Liver (tissue), 9 donors: ENCODE measurements around the gene HCN2. TPM values are rescaled to one million over a fixed set of nuclear protein-coding genes. Genes with fewer than 3 reads are reported as not detected.

Experiments
- DNase-seq: peaks from one replicate; pipeline ENCODE4 v3.0.0-alpha.2; 2017; ENCODE audit warnings: low spot score
- H3K27ac ChIP-seq, 2 donors: one replicate each; pipeline ENCODE4 v1.7.0; 2013; ENCODE audit warnings: inconsistent platforms in 2 of 2, low read length in 2 of 2, control low read depth in 1 of 2, low read depth in 1 of 2, mild to moderate bottlenecking in 1 of 2
- H3K27me3 ChIP-seq, 4 donors: one replicate each; pipeline versions ENCODE4 v1.6.1 to v1.7.0; 2013; ENCODE audit warnings: low read length in 3 of 4, inconsistent platforms in 1 of 4, mild to moderate bottlenecking in 1 of 4, moderate library complexity in 1 of 4; ENCODE audit not compliant: control insufficient read depth in 4 of 4, insufficient read depth in 4 of 4
- H3K36me3 ChIP-seq, 4 donors: one replicate each; pipeline versions ENCODE4 v1.6.1 to v1.7.0; 2013; ENCODE audit warnings: low read length in 3 of 4, mild to moderate bottlenecking in 3 of 4, low read depth in 1 of 4, moderate library complexity in 1 of 4; ENCODE audit not compliant: control insufficient read depth in 4 of 4, insufficient read depth in 3 of 4
- H3K4me1 ChIP-seq, 4 donors: one replicate each; pipeline versions ENCODE4 v1.6.1 to v1.7.0; 2013; ENCODE audit warnings: low read length in 3 of 4, mild to moderate bottlenecking in 3 of 4, moderate library complexity in 1 of 4; ENCODE audit not compliant: control insufficient read depth in 4 of 4, insufficient read depth in 4 of 4
- H3K4me3 ChIP-seq, 3 donors: one replicate each; pipeline versions ENCODE4 v1.6.1 to v1.7.0; 2013; ENCODE audit warnings: low read length in 3 of 3, control low read depth in 1 of 3, low read depth in 1 of 3, mild to moderate bottlenecking in 1 of 3
- H3K9ac ChIP-seq, 2 donors: one replicate each; pipeline ENCODE4 v1.7.0; 2013; ENCODE audit warnings: low read length in 2 of 2, mild to moderate bottlenecking in 2 of 2, moderate library complexity in 2 of 2, control low read depth in 1 of 2, low read depth in 1 of 2
- H3K9me3 ChIP-seq, 4 donors: one replicate each; pipeline versions ENCODE4 v1.6.1 to v1.7.0; 2013; ENCODE audit warnings: low read length in 3 of 4; ENCODE audit not compliant: control insufficient read depth in 4 of 4
- ATF3 ChIP-seq: IDR thresholded peaks from 2 replicates; pipeline ENCODE4 v1.6.1; 2016; ENCODE audit warnings: antibody characterized with exemption
- CTCF ChIP-seq: fragments of 150-350 bp; IDR thresholded peaks from 2 replicates; pipeline ENCODE4 v1.5.1; 2017; ENCODE audit warnings: improper control_type of control experiment, low read depth, low read length; ENCODE audit not compliant: missing input control
- EGR1 ChIP-seq, 2 donors: IDR thresholded peaks; 2 replicates each; pipeline ENCODE4 v1.6.1; 2016 to 2018; ENCODE audit warnings: antibody characterized with exemption in 2 of 2, low read depth in 2 of 2
- FOXA1 ChIP-seq: IDR thresholded peaks from 2 replicates; pipeline ENCODE4 v1.6.1; 2016; ENCODE audit warnings: antibody characterized with exemption
- FOXA2 ChIP-seq: IDR thresholded peaks from 2 replicates; pipeline ENCODE4 v1.6.1; 2016; ENCODE audit warnings: antibody characterized with exemption
- GABPA ChIP-seq, 2 donors: IDR thresholded peaks in 1 of 2; conservative IDR thresholded peaks in 1 of 2; 2 replicates each; pipeline ENCODE4 v1.6.1; 2016; ENCODE audit warnings: antibody characterized with exemption in 2 of 2, mild to moderate bottlenecking in 1 of 2, moderate library complexity in 1 of 2
- HNF4G ChIP-seq: IDR thresholded peaks from 2 replicates; pipeline ENCODE4 v1.6.1; 2016; ENCODE audit warnings: antibody characterized with exemption
- JUND ChIP-seq, 2 donors: IDR thresholded peaks; 2 replicates each; pipeline ENCODE4 v1.6.1; 2016; ENCODE audit warnings: antibody characterized with exemption in 2 of 2
- MAX ChIP-seq: IDR thresholded peaks from 2 replicates; pipeline ENCODE4 v1.6.1; 2016; ENCODE audit warnings: antibody characterized with exemption
- NR2F2 ChIP-seq: IDR thresholded peaks from 2 replicates; pipeline ENCODE4 v1.6.1; 2016; ENCODE audit warnings: antibody characterized with exemption
- RAD21 ChIP-seq, 2 donors: IDR thresholded peaks; 2 replicates each; pipeline ENCODE4 v1.6.1; 2016; ENCODE audit warnings: antibody characterized with exemption in 2 of 2, mild to moderate bottlenecking in 2 of 2
- REST ChIP-seq: IDR thresholded peaks from 2 replicates; pipeline ENCODE4 v1.6.1; 2016; ENCODE audit warnings: antibody characterized with exemption, mild to moderate bottlenecking
- RXRA ChIP-seq, 2 donors: IDR thresholded peaks; 2 replicates each; pipeline ENCODE4 v1.6.1; 2017 to 2018; ENCODE audit warnings: antibody characterized with exemption in 2 of 2, mild to moderate bottlenecking in 1 of 2
- SP1 ChIP-seq: IDR thresholded peaks from 2 replicates; pipeline ENCODE4 v1.6.1; 2018; ENCODE audit warnings: antibody characterized with exemption, mild to moderate bottlenecking
- TAF1 ChIP-seq: conservative IDR thresholded peaks from 2 replicates; pipeline ENCODE4 v1.6.1; 2016; ENCODE audit warnings: antibody characterized with exemption, mild to moderate bottlenecking
- YY1 ChIP-seq: IDR thresholded peaks from 2 replicates; pipeline ENCODE4 v1.6.1; 2016; ENCODE audit warnings: antibody characterized with exemption, mild to moderate bottlenecking
- ZBTB33 ChIP-seq: IDR thresholded peaks from 2 replicates; pipeline ENCODE4 v1.6.1; 2016; ENCODE audit warnings: antibody characterized with exemption
- WGBS: extraction: QIAGEN DNeasy Blood & Tissue Kit; methylation state at CpG from one replicate; pipeline ENCODE4 v1.1.7; 2013; 5-methylcytosine and 5-hydroxymethylcytosine counted together
- polyA plus RNA-seq, 2 donors: library from polyadenylated mRNA; stranded (reverse) in 1 of 2; unstranded in 1 of 2; fragments of 200-250 nt in 1 of 2; fragments of >200 nt in 1 of 2; fragmentation: Nextera tagmentation in 1 of 2; extraction: Ambion mirVana in 1 of 2; gene quantifications; one replicate each; pipeline versions ENCODE4 v1.2.1 to v1.2.3, GENCODE V29; 2013 to 2015
- total RNA-seq, 2 donors: library from RNA; depleted of rRNA; stranded (reverse); fragments of >200 nt; gene quantifications; one replicate each; pipeline ENCODE4 v1.2.3, GENCODE V29; 2014
- donor health status: healthy.
- donor health status: healthy.
- donor health status: healthy.
- donor health status: healthy.
- donor health status: healthy.

The HCN2 gene
- total and polyA plus RNA-seq, 4 donors = 0.05 to 0.17 (median 0.13) TPM; not detected in 1

- H3K27me3 ChIP-seq = no peaks in the 10 kb centered on the region
- peak overlapping the region; percentile 89 to 96 for H3K27ac ChIP-seq
- no peak for DNase-seq
- H3K9me3 ChIP-seq = no peaks in the 10 kb centered on the region
- peaks cover 28 to 69% (median 53%) of the 10 kb centered on the region in 4 donors for H3K4me1 ChIP-seq
- peak overlapping the region; percentile 68 to 98 for H3K9ac ChIP-seq
- H3K4me3 ChIP-seq = peak overlapping the region; percentile 80 to 95 (median 92)
- WGBS = 3% methylated on average over 31 of the region's 31 CpGs
- no peaks in the 10 kb centered on the region for H3K36me3 ChIP-seq
- TF ChIP-seq SP1 (no peak), RAD21 (IDR thresholded peaks at IDR 0.05) (no peak), FOXA1 (no peak), RXRA (IDR thresholded peaks at IDR 0.05) (no peak), MAX (no peak), ZBTB33 (no peak), ATF3 (no peak), REST (no peak), EGR1 (IDR thresholded peaks at IDR 0.05; ENCODE audit: low read depth in 2 of 2) (no peak), TAF1 (no peak), GABPA (IDR thresholded peaks at IDR 0.05 in 1 of 2, conservative IDR thresholded peaks at IDR 0.05 in 1 of 2) (no peak), HNF4G (no peak), FOXA2 (no peak), JUND (IDR thresholded peaks at IDR 0.05) (no peak), YY1 (no peak), NR2F2 (no peak), CTCF (no peak)
Observed at GRCh38 chr19:661427-662196, 71.9 kb downstream of the HCN2 start.
